NCI-H748 (cell line): ENCODE measurements around the gene KRTAP5-1.
"Not testable (repeated sequence)": the region's sequence is repeated elsewhere in the genome, so short reads cannot be mapped to it uniquely, and the experiment has no call there.

Experiments
- DNase-seq: peaks from one replicate; lab custom pipeline; 2025; ENCODE audit not compliant: unreplicated experiment; lab: John Stamatoyannopoulos, UW

The KRTAP5-1 gene

GRCh38 chr11:1584661-1585370, at the start of gene KRTAP5-1:
KRTAP5-1 (minus strand) TSS chr11:1585283; CDS start chr11:1585249, 34 bp downstream.
- not testable (repeated sequence) for DNase-seq

DNA sequence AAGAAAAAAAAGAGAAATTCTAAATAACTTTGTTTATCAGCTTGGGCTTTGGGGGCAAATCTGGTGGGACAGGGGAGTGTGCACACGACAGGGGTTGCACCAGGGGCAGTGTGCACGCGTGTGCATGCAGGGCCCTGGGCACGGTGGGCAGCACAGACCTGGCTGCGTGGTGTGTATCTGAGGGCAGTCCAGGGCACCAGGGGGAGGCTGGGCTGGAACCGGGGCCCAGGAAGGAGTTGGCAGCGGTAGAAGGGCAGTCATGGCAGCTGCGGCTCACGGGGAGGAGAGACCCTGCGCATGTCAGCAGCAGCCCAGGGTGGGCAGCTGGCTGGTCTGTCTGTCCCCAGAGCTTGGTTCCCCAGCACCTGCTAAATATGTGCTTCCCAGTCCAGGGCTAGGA, 48.8 kb upstream of the KRTAP5-1 start:
- DNase-seq, result no peak

DNA sequence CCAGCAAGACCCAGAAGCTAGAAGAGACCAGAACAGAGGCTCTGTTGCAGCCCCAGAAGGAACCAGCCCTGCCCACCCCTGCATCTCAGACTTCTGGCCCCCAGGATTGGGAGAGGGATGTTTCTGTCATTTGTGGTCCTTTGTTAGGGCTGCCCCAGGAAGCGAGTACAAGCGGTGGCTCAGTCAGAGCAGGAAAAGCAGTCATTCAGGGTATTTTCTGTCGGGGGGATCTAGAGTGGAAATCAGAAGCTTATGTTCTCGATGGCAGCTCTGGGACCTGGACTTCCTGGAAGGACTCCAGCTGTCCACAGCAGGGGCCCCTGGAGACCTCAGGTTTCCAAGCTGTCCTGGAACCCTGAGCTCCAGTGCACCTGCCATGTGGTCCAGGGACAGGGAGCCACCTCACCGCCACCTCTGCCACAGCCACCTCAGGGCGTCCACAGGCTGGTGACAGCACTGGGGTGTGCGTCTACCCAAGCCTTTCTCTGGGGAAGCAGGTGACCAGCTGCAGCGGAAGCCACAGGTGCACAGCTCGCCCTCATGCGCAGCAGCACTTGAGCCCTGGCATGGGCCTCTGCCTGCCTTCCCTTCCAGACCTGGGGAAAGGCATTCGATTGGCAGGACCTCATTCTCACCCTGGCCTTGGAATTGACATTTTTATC, 47.1 kb upstream of the KRTAP5-1 start:
- DNase-seq, result peak; percentile 61

DNA sequence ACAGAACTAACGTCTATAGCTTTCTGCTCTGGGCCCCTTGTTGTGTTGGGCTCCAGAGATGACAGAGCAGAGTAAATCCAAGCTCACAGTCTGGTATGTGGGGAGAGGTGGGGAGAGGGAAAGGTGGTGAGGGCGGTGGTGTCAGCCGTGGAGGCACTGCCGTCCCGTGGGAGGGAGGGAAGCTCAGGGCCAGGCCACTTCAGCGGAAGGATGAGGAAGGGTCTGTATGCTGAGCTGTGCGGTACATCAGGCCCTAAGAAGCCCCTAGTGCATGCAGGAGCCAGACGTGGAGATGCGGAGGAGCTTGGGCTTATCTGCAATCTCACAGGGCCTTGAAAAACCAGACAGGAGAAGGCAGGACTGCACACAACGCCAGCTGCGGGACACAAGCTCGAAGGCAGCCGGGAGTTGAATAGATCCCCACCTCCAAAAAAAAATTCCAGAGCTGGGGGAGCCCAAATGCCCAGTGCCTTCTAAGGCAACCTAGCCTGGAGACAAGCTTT, 46.0 kb upstream of the KRTAP5-1 start:
- DNase-seq, result no peak

DNA sequence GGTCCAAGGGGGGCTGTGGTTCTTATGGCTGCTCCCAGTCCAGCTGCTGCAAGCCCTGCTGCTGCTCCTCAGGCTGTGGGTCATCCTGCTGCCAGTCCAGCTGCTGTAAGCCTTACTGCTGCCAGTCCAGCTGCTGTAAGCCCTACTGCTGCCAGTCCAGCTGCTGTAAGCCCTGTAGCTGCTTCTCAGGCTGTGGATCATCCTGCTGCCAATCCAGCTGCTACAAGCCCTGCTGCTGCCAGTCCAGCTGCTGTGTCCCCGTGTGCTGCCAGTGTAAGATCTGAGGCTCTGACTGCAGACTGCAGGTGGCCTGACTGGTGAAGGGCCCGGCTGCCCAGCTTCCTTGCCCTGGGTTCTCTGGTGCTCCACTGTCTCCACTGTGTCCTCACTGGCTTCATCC, 45.2 kb upstream of the KRTAP5-1 start:
- DNase-seq, result no peak

- DNase-seq, result no peak
Measured at GRCh38 chr11:1629326-1630185, 44.5 kb upstream of the KRTAP5-1 start, which contains the start of gene KRTAP5-5. KRTAP5-5 (plus strand) TSS chr11:1629775; CDS start chr11:1629841, 66 bp downstream.

DNA sequence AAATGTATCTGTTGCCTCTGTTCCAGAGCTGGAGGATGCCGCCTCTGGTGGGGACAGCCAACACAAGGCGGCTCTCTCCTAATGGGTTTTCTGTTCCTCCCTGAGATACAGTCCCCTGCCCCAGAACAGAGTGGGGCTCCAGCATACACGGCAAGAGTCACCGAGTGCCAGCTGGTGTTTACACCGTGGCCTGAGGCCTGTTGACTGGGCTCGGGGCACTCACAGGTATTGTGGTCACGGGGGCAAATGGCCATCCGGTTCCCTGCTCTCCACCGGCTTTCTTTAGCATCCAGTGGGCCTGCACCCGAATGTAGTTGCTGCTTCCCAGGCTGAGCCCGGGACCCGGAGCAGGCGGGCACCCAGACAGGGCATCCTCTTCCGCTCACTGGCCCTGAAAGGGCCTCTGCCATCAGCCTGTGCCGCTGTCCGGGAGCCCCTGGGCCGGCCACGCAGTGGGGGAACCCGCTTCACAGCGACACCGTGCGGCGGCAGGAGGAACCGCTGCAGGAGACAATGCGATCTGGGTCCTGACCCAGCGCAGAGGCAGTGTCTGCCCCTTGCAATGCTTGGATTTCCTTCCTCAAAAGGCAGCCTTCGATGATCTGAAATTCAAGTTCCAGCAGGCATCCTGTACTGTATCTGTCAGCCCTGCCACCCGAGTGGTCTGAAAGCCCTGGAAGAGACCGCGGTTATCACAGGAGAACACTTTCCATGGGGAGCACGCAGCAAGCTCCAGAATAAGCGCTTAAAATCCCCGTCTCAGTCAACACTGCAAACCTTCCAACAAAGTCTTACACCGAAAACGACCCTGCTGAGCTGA, 43.6 kb upstream of the KRTAP5-1 start:
- DNase-seq, result no peak

GRCh38 chr11:1625541-1625940, 40.5 kb upstream of the KRTAP5-1 start:
- DNase-seq, result no peak

DNA sequence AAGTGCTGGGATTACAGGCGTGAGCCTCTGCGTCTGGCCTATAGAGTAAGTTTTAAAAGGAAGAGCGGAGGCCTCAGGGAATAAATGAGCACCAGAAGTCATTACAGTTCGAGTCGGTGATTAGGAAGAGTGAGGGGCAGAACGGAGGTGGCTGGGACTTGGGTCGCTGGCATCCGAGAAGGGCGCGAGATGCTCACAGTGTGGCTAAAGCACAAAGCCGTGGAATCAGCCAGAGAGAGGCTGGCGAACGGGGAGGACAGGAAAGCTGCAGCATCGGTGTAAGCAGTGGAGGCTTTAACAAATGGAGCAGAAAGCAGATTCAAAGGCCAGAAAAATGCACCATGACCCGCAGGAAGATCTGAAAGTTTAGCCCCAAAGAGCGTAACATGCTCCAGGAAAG, 39.5 kb upstream of the KRTAP5-1 start:
- no peak for DNase-seq

DNA sequence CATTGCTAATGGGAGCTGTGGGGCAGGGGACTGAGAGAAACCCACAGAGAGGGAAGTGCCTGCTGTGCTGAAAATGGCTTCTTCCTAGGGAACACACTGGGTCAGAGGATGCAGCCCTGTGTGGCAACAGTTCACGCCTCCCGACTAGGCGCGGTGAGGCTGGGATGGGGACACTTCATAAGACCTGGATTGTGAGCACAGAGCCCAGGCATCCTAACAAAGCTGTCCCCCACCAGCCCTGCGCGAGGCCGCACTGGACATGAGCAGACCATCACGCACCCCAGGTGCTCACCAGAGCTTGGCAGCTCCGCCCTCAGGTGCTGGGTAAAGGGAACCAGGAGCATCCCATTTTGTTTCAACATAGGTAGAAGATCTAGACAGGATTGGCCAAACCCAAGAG, 38.6 kb upstream of the KRTAP5-1 start:
- peak; percentile 68 for DNase-seq

DNA sequence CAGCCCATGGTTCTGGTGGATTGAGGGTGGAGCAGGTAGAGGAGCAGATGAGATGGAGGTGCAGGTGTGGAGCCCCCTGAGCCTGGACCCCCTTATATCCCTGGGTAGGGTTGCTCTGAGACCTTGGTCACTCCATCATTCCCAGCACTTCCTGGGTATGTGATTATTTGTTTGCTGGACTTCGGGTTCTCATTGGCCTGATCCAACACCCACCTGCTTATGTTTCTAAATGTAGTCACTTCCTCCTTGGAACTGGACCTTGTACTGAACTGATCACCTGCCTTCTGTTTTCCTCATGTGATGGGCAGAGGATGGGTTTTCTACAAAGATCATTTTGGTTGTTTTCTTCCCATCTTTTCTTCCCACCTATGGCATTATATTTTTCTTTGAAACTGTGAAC, 37.0 kb upstream of the KRTAP5-1 start, which contains the start of gene KRTAP5-4:
TSS of gene KRTAP5-4 (minus strand) at position 53 of the 400 bp plus-strand sequence. CDS start at position 8, 45 bp downstream.
- no peak for DNase-seq

DNA sequence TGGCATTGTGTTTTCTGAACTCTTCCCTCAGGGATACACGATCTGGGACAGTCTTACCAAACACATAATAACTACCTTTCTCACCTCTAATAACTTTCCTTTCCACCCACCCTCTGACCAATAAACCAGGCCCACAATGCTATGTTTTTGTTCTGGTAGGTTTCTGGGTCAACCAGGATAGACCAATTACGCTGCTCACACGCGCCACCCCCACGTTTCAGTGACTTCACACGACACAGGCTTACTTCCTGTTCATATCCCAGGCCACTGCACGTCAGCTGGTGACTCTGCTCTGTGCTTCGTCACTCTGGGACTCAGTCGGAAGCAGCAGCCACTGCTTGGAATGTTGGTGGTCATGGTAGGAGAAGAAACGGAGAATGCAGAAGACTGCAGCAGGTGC, 34.4 kb upstream of the KRTAP5-1 start:
- no peak for DNase-seq

DNA sequence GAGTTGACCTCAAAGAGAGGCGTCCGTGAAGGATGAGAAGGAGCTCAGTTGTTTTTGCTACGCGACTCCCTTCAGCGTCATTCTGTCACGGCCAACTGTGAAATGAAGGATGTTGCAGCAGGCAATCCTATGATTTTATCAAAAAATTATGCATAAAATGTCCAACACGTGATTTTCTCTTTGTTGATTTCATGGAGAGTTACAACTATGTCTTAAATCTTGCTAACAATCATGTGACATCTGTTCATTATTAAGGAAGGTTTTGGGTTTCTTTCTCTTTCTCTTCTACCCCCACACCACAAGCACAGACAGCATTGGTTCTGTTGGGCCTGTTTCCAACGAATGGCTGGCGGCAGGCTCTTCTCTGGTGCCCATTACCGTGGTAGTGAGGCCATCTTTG, 33.1 kb upstream of the KRTAP5-1 start:
- DNase-seq, result no peak

GRCh38 chr11:1608363-1608762, 23.3 kb upstream of the KRTAP5-1 start, which contains the start of gene KRTAP5-3:
KRTAP5-3 (minus strand) TSS chr11:1608463; CDS start chr11:1608385, 78 bp downstream.
- peak; percentile 81 for DNase-seq

DNA sequence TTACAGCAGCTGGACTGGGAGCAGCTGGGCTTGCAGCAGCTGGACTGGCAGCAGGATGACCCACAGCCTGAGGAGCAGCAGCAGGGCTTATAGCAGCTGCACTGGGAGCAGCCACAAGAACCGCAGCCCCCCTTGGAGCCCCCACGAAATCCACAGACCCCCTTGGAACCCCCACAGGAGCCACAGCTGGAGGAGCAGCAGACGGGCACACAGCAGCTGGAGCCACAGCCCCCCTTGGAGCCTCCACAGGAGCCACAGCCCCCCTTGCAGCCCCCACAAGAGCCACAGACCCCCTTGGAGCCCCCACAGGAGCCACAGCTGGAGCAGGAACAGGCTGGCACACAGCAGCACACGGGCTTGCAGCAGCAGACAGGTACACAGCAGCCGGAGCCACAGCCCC, 22.8 kb upstream of the KRTAP5-1 start:
- not testable (repeated sequence) for DNase-seq

GRCh38 chr11:1607156-1607845, 22.2 kb upstream of the KRTAP5-1 start:
- not testable (repeated sequence) for DNase-seq

GRCh38 chr11:1605923-1606322, 20.8 kb upstream of the KRTAP5-1 start:
- not testable (repeated sequence) for DNase-seq

- no peak for DNase-seq
Measured at GRCh38 chr11:1604711-1605110, 19.6 kb upstream of the KRTAP5-1 start.

GRCh38 chr11:1604181-1604580, 19.1 kb upstream of the KRTAP5-1 start:
- no peak for DNase-seq

GRCh38 chr11:1603629-1604028, 18.5 kb upstream of the KRTAP5-1 start:
- peak; percentile 86 for DNase-seq
